ENCODE results near the gene DGKH. TPM values are rescaled to one million over a fixed set of nuclear protein-coding genes. Genes with fewer than 3 reads are reported as not detected.

The DGKH gene
- total and polyA plus RNA-seq, 2 experiments from 2014 or later, result 2.0 to 11.2 TPM

- TF ChIP-seq, protein P1, sequence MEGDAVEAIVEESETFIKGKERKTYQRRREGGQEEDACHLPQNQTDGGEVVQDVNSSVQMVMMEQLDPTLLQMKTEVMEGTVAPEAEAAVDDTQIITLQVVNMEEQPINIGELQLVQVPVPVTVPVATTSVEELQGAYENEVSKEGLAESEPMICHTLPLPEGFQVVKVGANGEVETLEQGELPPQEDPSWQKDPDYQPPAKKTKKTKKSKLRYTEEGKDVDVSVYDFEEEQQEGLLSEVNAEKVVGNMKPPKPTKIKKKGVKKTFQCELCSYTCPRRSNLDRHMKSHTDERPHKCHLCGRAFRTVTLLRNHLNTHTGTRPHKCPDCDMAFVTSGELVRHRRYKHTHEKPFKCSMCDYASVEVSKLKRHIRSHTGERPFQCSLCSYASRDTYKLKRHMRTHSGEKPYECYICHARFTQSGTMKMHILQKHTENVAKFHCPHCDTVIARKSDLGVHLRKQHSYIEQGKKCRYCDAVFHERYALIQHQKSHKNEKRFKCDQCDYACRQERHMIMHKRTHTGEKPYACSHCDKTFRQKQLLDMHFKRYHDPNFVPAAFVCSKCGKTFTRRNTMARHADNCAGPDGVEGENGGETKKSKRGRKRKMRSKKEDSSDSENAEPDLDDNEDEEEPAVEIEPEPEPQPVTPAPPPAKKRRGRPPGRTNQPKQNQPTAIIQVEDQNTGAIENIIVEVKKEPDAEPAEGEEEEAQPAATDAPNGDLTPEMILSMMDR (IDR thresholded peaks at IDR 0.05; ENCODE audit: low read depth, low read length), result no peak
- Histone ChIP-seq H3K36me3 (no peaks in the 10 kb centered on the region), H3K27ac (no peak overlapping the region), H3K9me3 (ENCODE audit: low read depth) (no peaks in the 10 kb centered on the region), H3K4me3 (no peak overlapping the region), H3K27me3 (no peaks in the 10 kb centered on the region), H3K4me1 (ENCODE audit: low read depth) (no peaks in the 10 kb centered on the region)
- DNase-seq (ENCODE audit: low read depth in 1 of 2, low spot score in 1 of 2), result peak in 1 of 2 donors; percentile 13
These were observed 53.6 kb downstream of the DGKH start for GRCh38 chr13:42101821-42102585.

DNA sequence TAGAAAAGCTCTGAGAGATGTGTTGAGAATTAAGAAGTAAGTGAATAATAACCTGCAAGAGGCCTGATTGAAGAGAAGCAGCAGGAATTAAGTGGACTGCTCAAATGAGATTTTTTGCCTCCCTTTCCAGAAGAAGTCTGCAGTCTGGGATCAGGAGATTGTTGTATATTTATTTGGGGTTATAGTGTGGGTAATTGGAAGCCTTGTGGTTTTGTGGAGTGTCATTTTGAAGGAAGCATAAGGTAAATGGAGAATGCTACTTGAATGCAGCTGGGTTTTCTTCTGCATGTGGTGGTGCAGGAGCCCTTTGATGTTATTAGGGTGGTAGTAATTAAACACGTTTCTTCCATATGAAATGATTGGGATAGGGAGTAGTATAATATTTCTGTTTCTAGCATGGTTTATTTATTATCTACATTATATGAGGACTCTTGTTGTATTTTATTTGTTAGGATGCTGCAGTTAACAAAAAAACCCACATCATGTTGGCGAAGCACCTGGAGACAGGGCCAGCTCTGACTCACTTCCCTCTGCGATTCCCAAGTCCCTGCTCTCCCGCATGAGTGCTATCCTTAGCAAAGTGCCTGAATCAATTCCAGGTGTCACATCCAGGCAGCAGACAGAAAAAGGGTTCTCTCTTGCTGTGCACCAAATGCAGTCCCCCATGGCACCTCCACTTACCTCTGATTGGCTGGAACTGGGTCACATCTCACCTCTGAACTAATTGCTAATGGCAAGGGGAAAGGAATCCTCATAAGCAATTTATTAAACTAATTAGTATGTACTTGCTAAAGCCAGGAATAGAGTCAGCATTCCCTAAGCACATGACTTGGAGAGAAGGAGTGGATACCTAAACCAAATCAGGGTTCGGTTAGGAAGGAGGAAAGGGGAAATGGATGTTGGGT is 54.8 kb downstream of the DGKH start:
- TF ChIP-seq, protein P1 (IDR thresholded peaks at IDR 0.05; ENCODE audit: low read depth, low read length), result no peak
- Histone ChIP-seq H3K9me3 (ENCODE audit: low read depth) (no peaks in the 10 kb centered on the region), H3K36me3 (no peaks in the 10 kb centered on the region), H3K4me3 (no peak overlapping the region), H3K27me3 (no peaks in the 10 kb centered on the region), H3K4me1 (ENCODE audit: low read depth) (no peaks in the 10 kb centered on the region), H3K27ac (no peak overlapping the region)
- no peak for DNase-seq (ENCODE audit: low read depth in 1 of 2, low spot score in 1 of 2)

DNA sequence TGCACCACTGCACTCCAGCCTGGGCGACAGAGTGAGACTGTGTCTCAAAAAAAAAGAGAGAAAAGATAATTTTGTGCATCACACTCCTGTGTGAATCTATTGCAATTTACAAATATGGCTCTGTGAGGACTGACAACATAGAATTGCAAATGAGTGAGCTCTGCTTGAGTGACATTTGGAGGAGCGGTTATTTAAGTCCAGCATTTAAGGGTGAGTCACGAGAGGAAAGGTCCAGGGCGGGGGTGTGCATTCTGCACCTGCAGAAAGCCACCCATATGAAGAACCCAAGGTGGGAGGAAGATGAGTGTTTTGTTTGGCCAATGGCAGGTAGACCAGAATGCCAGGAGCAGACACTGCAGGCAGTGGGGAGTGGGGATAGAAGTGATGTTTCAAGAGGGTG is 58.5 kb downstream of the DGKH start:
- TF ChIP-seq, protein P1 (IDR thresholded peaks at IDR 0.05; ENCODE audit: low read depth, low read length), result no peak
- no peaks in the 10 kb centered on the region for H3K36me3 ChIP-seq
- H3K4me1 ChIP-seq (ENCODE audit: low read depth), result no peaks in the 10 kb centered on the region
- no peak overlapping the region for H3K4me3 ChIP-seq
- no peaks in the 10 kb centered on the region for H3K27me3 ChIP-seq
- no peak for DNase-seq (ENCODE audit: low read depth in 1 of 2, low spot score in 1 of 2)
- no peaks in the 10 kb centered on the region for H3K9me3 ChIP-seq (ENCODE audit: low read depth)
- H3K27ac ChIP-seq, result no peak overlapping the region

- H3K27ac ChIP-seq, result no peak overlapping the region
- no peaks in the 10 kb centered on the region for H3K9me3 ChIP-seq (ENCODE audit: low read depth)
- H3K27me3 ChIP-seq, result no peaks in the 10 kb centered on the region
- TF ChIP-seq, protein P1 (IDR thresholded peaks at IDR 0.05; ENCODE audit: low read depth, low read length), result no peak
- H3K4me1 ChIP-seq (ENCODE audit: low read depth), result no peaks in the 10 kb centered on the region
- no peak overlapping the region for H3K4me3 ChIP-seq
- DNase-seq (ENCODE audit: low read depth in 1 of 2, low spot score in 1 of 2), result no peak
- no peaks in the 10 kb centered on the region for H3K36me3 ChIP-seq
These were observed 59.0 kb downstream of the DGKH start for GRCh38 chr13:42107421-42107820.

DNA sequence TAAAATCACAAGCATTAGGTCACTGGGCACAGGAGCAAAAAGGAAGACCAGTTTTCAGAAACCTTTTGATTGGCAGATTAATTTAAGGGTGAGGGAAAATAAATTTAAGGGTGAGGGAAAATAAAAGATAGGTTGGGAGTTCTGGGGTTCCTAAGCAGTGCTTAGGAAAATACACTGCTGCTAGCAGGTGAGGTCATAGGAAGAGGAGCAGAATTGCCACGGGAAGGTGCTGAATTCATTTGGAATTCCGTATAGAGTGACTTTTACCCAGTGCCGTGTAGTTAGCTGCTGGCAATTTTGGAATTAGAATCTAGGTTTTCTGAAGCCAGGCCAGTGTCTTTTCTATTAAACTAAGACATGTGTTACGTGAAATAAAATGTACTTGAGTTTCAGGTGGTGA is 59.8 kb downstream of the DGKH start:
- no peaks in the 10 kb centered on the region for H3K36me3 ChIP-seq
- H3K27ac ChIP-seq, result no peak overlapping the region
- no peak overlapping the region for H3K4me3 ChIP-seq
- TF ChIP-seq, protein P1 (IDR thresholded peaks at IDR 0.05; ENCODE audit: low read depth, low read length), result no peak
- H3K4me1 ChIP-seq (ENCODE audit: low read depth), result peaks cover 2% of the 10 kb centered on the region
- no peak for DNase-seq (ENCODE audit: low read depth in 1 of 2, low spot score in 1 of 2)
- no peaks in the 10 kb centered on the region for H3K27me3 ChIP-seq
- H3K9me3 ChIP-seq (ENCODE audit: low read depth), result no peaks in the 10 kb centered on the region
